Measurements from ENCODE around the gene SART1.
"Not testable (repeated sequence)": the region's sequence is repeated elsewhere in the genome, so short reads cannot be mapped to it uniquely, and the experiment has no call there.

SART1 gene

GRCh38 chr11:65988791-65989592 lies 27.5 kb downstream of the SART1 start:
- DNase-seq (ENCODE audit: low spot score) = peak; percentile 91

- DNase-seq (ENCODE audit: low spot score) = no peak
These were observed 30.5 kb downstream of the SART1 start for GRCh38 chr11:65992056-65992455.

- DNase-seq (ENCODE audit: low spot score) = no peak
These were observed 35.8 kb downstream of the SART1 start for GRCh38 chr11:65997286-65997685.

DNA sequence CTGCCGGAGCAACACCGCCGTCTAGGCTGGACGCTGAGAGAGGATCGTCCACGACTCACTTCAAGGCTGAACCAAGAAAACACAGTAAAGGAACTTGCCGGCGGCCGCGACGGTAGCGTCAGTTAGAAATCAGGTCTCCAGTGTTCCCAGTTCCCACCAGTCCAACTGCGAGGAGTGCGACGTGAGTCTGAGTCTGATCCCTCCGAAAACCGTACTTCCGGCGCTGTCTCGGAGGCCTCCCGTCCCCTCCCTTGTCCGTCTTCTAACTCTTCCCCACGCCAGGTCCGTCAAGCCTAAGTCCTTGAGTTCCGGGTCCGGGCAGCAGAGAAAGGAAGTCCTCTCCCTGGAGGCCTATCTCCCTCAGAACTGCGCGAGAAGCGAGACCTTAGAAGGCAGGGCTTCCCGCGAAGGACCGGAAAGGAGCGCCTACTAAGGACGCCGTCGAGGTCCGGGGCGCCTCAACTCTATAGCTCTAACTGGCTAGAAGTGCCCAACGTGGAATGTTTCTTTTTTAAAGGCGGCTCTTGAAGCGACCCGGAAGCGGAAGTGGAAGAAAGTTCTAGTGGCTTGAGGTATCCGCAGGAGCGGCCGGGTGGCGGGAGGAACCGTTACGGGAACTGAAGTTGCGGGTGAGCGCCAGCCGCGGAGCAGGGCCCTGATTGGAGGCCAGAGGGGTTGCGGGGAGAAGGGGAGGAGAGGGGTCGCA lies 40.6 kb downstream of the SART1 start, which contains the start of the genes BANF1 and EIF1AD:
BANF1 (plus strand) TSS at position 562 of the 706 bp plus-strand sequence. CDS start 748 bp downstream, outside the sequence.
EIF1AD (minus strand) TSS at position 216 of the 706 bp plus-strand sequence. CDS start 1,768 bp downstream, outside the sequence.
- peak; percentile 95 for DNase-seq (ENCODE audit: low spot score)

DNA sequence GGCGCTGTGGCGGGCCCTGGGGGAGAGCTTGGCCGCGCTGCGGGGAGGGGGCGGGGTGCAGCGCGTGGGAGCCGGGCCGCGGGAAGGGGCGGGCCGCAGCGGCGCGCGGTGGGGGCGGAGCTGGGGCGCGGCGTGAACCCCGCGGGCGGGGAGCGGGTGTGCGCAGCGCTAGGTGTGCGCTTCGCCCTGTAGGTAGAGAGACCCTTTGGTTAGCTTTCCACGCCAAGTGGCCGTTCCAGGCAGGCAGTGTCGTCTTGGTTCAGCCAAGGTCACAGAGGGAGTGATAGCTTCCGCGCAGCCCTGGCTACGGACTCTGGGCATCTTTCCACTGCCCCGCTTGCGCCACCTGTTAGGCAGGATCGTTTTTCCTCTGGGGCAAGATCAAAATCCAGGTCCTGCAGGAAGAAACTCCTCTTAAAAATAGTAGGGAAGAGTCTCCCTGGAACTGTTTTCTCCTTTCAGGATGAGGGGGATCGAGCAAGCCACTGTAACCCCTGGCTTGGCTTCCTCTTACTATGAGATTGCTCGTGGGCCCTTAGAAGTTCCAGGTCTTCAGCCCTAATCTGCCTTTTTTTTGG lies 41.2 kb downstream of the SART1 start:
- peak; percentile 90 for DNase-seq (ENCODE audit: low spot score)

- DNase-seq (ENCODE audit: low spot score) = no peak
These were observed 41.8 kb downstream of the SART1 start for GRCh38 chr11:66003291-66003690.

GRCh38 chr11:66004186-66004585 lies 42.7 kb downstream of the SART1 start:
- DNase-seq (ENCODE audit: low spot score) = no peak

- DNase-seq (ENCODE audit: low spot score) = no peak
These were observed 44.8 kb downstream of the SART1 start for GRCh38 chr11:66006134-66006890.

DNA sequence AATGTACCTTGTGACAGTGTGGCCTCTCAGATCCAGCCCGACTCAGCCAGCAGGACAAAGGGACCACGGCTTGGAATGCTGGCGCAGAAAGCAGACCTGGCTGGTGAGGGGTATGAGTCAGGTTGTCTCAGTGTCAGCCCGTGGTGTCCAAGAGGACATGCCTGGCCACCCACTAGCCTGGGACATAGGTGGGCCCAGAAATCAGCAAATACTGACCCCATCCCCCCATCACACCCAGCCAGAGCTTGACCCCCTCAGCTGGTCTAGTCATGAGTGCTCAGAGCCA lies 45.3 kb downstream of the SART1 start:
- DNase-seq (ENCODE audit: low spot score) = no peak

- DNase-seq (ENCODE audit: low spot score) = no peak
These were observed 45.7 kb downstream of the SART1 start for GRCh38 chr11:66007201-66007634.

DNA sequence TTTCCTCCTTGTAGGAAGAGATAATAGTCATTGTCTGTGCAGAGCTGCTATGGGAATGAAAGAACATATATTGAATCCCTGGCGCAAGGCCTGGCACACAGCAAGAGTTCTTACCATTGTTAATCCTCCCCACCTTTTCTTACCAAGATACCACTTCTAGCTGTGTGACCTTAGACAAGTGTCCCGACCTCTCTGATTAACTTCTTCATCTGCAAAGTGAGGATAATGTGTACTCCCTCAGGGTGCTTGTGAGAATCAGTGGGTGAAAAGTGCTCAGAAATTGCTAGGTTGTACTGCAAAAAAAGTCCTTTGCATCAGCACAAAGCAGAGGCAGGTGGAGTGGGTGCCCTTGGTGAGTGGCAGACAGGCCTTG lies 46.5 kb downstream of the SART1 start:
- DNase-seq (ENCODE audit: low spot score) = no peak

GRCh38 chr11:66008468-66009101 lies 47.1 kb downstream of the SART1 start:
- DNase-seq (ENCODE audit: low spot score) = no peak

DNA sequence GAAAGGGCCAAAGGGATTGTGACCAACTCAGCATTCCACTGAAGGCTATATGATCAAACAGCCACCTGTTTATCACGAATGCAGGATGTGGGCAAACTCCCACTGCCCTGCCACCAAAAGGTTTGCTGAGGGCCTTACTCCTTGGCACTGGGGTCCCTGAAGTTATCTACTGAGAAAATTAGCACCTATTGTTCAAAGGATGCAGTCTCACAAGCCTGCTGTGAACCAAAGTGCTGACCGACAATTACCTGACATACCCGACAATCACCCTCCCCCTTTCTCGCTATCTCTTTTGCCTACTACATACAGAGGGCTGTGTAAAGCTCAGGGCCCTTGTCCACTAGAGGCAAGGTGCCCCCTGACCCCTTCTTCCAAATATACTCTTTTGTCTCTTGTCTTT lies 48.5 kb downstream of the SART1 start:
- DNase-seq (ENCODE audit: low spot score) = not testable (repeated sequence)

GRCh38 chr11:66011239-66011784 lies 49.8 kb downstream of the SART1 start:
- DNase-seq (ENCODE audit: low spot score) = peak; percentile 46

DNA sequence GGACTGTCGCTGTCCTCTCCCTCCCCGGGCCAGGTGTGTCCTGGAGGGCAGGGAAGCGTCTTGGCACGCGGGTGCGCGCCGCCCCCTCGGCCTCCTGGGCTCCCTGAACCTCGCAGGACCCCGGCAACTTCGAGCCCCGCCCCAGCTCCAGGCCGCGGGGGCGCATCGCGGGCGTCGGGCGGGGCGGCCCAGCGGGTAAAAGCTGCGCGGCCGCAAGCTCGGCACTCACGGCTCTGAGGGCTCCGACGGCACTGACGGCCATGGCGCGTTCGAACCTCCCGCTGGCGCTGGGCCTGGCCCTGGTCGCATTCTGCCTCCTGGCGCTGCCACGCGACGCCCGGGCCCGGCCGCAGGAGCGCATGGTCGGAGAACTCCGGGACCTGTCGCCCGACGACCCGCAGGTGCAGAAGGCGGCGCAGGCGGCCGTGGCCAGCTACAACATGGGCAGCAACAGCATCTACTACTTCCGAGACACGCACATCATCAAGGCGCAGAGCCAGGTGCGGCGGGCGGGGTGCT lies 50.3 kb downstream of the SART1 start, which contains the start of gene CST6:
CST6 (plus strand) TSS at position 224 of the 519 bp plus-strand sequence; CDS start at position 261, 37 bp downstream.
- DNase-seq (ENCODE audit: low spot score) = no peak

GRCh38 chr11:66012371-66012945 lies 50.9 kb downstream of the SART1 start:
- DNase-seq (ENCODE audit: low spot score) = no peak

DNA sequence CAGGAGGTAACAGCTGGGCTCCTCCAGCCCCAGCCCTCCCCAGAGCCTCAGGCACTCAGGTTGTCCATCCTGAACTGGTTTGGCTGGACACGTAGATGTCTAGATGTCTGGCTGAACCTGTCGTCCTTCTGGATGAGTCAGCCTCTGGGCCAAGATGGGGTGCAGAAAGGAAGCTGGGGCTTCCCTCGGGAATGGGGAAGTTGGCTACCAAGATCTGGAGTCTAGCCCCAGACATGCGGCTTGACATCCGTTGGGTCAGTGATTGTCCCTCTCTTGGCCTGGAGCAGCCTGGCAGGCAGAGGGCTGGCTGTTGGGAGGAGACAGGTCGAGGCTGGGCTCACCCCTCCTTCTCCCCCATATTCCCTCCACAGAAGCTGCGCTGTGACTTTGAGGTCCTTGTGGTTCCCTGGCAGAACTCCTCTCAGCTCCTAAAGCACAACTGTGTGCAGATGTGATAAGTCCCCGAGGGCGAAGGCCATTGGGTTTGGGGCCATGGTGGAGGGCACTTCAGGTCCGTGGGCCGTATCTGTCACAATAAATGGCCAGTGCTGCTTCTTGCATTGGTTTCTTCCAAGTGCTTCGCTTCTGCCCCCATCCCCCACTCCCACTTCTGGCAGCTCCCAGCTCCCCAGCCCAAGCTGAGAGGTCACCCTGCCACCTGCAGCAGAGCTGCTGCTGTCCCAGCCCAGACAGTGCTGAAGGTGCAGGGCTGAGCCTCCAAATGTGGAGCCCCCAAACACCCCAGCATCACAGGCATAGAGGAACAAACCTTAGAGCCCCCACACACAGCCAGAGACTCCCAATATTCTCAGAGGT lies 51.6 kb downstream of the SART1 start:
- DNase-seq (ENCODE audit: low spot score) = no peak

DNA sequence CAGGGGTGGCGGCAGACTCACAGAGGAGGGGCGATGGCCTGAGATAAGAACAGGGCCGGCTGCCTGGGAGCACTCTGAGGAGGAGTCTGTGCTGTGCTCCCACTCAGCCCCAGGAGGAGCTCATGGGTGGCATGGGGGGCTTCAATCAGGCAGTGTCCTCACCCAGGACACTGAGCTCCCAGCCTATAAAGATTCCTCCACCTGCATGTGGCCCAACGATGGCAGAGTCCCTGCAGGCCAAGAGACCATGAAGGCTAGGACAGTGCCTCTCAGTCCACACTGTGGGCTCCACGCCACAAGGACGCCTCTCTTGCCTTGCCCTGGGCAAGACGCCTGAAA lies 52.2 kb downstream of the SART1 start:
- no peak for DNase-seq (ENCODE audit: low spot score)

DNA sequence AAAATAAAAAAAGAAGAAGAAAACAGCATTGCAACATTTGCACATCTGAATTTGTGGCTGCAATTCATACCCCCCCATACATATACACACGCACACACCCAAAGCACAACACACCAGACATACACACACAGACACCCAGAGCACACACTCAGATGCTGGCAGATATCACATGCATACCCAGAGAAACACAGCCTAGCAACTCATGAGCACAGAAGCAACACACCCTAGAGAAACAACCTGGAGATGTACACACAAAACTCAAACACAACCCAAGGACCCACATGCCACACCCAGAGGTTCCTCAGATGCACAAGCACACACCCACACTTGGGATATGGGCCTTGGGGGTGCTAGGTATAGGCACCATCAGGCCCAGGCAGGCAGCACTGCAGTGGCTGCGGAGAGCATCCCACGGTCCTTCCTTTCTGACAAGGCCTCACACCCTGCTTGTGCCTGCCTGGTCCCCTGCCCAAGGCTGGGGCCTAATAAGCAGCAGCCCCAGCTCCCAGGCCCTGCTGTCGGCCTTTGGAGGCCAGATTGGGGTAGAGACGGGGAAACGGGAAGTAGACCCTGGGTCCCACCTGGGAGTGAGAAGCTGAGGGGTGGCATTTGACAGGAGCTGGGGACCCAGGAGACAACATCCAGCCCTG lies 53.4 kb downstream of the SART1 start:
- no peak for DNase-seq (ENCODE audit: low spot score)

Measured in GM03348 (cell line).